Glomerular endothelial cell (primary cell): ENCODE measurements around the gene MARCHF6. TPM values are rescaled to one million over a fixed set of nuclear protein-coding genes. Genes with fewer than 3 reads are reported as not detected.

Experiments used
- DNase-seq: peaks from one replicate; pipeline ENCODE4 v3.0.0-alpha.2; 2011; ENCODE audit warnings: low read depth, low spot score; ENCODE audit errors: extremely low read depth
- total RNA-seq: library from RNA; depleted of rRNA; stranded (reverse); fragments of >200 nt; gene quantifications from 2 replicates; pipeline ENCODE4 v1.2.3, GENCODE V29; 2015

MARCHF6 gene
- total RNA-seq, 1 donor from 2014 or later: 61.3 TPM

DNA sequence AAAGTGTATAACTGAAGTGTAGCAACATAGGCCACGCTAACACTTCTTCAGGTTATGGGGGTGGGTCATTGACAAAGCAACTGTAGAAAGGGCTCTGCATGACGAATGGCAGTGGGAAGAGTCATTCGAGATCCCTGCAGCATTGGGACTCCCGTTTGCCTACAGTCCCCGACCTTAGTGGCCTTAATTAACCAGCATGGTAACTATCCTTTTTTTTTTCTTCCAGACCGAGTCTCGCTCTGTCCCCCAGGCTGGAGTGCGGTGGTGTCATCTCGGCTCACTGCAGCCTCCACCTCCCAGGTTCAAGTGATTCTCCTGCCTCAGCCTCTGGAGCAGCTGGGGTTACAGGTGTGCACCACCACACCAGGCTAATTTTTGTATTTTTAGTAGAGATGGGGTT lies 31.6 kb upstream of the MARCHF6 start:
- DNase-seq: no peak

DNA sequence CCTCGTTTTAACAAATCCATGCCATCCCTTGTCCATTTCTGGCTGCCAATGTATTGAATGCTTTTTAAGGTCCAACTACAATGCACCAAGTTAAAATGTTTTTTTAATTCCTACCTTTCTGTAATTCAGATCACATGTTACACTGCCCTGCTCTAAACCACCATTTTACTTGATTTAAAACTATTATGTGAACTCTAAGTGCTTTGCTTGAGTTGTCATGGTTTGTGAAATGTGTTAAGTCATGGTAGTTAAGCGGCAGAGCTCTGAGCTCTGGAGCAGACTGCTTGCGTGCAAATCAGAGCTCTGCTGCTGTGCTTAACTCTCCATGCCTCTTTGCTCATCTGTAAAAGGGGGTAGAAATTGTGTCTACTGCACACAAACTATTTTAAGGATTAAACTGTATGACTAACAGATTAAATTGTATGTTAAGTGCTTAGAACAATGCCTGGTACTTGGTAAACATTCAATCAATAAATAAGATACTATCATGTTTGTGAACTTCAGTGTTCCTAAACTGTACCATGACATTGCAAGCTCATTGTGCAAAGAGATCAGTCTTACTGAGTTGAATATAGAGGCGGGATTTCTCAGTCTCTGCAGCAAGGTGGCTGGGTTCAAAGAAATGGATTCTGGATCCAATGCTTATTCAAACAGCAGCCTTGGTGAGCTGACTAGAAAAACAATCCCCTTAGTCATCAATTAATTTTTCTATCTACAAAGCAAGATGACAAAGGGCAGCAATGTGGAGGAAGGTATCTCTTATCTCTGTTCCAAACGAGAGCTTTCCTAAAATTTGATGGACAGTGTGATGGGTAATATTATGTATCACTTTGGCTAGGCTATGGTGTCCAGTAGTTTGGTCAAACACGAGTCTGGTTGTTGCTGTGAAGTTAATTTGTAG lies 29.7 kb upstream of the MARCHF6 start:
- no peak for DNase-seq

DNA sequence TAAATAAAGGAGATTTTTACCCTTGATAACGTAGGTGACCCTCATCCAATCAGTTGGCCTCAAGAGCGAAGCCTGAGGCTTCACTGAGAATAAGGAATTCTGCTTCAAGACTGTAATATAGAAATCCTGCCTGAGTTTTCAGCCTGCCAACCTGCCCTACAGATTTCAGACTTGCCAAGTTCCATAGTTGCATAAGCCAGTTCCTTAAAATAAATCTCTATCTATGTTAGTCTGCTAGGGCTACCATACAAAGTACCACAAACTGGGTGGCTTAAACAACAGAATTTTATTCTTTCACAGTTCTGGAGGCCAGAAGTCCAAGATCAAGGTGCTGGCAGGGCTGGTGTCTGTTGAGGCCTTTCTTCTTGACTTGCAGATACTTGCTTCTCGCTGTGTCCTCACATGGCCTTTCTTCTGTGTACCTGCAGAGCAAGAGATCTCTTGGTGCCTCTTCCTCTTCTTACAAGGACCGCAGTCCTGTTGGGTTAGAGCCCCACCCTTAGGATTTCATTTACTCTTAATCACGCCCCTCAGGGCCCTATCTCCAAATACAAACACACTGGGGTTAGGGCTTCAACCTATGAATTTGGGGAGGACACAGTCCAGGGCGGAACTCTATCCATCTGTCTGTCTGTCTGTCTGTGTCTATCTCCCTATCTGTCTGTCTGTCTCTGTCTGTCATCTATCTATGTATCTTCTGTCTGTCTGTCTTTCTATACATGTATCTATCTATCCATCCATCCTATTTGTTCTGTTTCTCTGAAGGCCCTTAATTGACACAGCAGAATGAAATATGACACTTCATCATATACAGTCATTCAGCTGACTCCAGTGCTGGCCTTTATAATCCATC lies 28.8 kb upstream of the MARCHF6 start:
- DNase-seq: no peak

DNA sequence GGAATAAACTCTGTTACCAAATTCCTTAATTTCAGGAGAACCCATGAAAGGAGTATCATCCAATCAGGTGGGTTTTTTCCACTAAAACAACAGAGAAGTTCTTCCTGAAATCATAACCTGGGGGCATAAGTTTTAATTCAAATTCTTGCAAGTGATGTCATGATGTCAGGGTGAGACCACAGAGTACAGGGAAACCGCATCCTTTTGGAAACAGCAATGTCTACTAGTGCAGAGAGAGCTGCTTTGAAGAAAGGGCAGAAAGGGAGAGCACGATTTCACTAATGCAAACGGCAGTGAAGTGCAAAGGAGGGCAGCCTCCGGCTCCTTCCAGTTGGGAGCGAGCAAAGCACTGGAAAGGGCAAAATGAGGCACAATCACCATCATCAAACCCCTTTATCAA lies 25.2 kb upstream of the MARCHF6 start:
- DNase-seq: no peak

DNA sequence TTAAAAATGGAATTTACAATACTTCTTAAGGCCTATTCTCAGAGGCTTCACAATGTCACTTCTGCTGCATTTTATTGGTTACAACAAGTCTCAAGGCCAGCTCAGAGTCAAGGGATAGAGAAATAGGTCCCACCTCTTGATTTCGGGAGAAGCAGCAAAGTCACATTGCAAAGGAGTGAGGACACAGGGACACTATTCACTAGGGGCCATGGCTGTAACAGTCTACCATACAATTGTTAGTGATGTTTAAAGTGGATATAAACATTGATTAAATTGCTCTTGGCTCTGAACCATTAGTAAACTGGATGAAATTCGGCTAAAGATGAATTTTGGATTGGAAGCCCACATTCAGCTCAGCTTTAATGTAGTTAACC lies 24.1 kb upstream of the MARCHF6 start:
- DNase-seq: no peak

DNA sequence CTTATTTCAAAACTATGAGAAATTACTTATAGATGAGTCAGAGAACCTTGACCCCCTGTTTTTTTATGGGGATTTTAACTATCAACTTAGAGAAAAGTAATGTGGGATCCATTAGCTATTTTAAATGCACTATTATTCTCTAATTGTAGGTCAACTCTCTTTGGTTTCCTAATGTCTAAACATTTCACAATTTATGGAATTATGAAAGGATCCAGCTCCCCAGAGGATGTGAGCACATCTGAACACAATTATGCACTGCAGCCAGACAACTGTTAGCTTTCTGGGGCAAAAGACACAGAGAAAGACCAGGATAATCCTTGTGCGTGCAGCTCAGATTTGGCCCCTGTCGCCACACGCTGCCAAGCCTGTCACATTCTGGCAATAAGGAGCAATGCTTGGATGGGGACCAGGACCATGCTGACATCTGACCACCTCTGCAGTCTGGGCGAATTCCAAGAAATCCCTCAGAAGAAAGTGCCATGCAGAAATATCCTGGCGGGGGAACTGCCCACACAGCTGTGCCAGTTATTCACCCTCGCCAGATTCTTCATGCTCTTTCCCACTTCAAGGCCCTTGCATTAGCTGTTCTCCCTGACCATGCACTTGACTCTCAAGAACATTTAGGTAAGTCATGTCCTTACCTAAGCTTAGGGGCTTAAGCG lies 23.5 kb upstream of the MARCHF6 start:
- DNase-seq: no peak

DNA sequence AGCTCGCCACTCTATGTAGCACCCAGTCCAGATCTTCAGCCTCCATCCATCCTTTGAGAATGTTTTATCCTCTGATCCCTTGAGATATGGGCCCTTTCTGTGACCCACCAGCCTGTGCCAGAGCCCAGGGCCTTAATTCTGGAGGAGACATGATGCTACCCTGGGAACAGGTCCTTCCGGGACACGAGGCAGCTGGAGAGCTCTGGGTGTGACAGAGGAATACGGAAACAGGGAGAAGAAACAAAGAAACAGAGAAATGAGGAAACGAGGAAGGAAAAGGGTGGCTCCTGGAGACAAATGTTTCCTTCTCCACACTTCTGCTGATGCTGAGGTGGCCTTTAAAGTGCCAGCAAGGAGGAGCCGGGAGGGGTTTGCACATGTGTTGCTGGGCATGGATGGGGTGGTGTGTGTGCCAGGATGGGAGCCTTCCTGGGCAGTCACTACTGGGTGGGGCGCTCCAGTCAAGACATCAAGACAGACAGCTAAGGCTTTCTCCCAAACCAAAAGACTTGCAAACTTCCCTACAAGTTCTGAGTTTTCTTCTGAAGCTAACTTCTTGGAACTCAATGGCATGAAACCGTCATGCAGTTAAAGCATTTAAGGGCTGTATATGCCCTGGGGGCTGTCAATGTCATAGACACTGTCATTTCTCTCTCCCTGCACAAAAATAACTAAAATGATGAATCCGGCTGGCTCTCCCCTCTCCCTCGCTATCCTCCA lies 22.8 kb upstream of the MARCHF6 start:
- no peak for DNase-seq

DNA sequence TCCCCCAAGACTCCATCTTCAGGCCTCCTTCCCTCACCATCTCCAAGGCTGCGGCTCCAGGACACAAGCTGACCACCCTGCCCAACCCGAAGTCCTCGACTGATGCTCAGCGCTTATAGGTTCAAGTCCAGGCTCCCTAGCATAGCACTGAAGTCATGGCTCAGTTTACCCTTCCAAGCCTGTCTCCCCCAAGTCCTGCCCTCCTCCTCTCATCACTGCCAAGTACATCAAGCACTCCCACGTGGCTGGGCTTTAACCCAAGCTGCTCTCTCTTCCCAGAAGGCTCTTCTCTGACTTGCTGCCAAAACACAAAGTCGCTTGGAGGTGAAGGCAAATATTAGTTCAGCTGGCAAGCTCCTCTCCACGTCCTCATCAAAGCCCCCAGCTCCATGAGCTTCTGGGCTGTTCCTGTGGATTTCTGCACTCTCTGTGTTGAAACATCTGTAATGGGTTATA lies 22.1 kb upstream of the MARCHF6 start:
- DNase-seq: no peak

DNA sequence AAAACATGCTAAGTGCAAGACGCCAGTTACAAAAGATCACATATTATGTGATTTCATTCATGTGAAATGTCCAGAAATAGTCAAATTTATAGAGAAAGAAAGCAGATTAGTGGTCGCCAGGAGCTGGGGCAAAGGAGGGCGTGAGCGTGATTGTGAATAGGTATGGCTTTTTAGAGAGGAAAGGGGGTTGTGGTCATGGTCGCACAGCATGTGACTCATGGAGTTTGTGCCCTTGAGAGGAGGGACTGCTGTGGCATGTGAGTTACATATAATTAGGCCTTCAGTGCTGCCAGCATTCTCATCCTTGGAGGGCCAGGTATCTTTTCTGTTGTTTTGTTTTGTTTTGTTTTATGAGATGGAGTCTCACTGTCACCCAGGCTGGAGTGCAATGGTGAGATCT lies 21.2 kb upstream of the MARCHF6 start:
- no peak for DNase-seq

DNA sequence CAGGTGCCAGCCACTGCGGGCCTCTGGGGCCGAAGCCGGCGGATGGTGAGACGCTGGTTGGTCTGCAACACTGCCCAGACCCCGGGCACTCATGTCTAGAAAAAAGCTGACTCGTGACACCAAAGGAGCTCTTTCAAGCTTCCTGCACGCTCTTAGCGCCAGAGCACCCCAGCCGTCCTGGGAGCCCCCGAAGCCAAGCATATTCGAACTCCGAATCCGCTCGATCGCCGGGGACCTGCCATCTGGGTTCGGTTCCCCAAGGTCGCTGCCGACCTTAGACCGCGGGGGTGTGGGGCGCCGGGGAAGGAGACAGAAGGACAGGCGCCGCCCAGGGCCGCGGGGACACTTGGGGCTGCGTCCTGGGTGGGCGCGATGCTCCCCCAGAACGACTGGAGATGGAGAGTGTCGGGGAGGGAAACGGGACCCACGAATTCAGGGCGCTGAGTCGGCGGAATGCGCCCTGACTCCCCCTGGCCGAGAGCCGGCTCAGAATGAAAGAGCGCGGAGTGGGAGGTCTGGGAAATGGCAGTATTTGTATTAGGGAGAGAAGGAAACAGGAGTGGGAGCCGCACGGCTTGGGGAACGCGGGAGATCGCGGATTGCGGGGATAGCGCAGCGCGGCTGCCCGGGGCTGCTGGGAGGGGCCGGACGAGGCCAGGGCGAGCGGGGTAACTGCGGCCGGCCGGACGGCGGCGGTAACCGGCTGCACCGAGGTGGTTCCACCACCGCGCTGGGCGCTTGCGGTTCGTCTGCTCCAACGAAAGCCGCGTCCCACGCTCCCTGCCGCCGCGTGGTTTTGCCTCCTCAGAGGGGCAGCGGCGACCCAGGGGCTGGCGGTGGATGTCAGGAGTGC lies 20.1 kb upstream of the MARCHF6 start:
- no peak for DNase-seq

DNA sequence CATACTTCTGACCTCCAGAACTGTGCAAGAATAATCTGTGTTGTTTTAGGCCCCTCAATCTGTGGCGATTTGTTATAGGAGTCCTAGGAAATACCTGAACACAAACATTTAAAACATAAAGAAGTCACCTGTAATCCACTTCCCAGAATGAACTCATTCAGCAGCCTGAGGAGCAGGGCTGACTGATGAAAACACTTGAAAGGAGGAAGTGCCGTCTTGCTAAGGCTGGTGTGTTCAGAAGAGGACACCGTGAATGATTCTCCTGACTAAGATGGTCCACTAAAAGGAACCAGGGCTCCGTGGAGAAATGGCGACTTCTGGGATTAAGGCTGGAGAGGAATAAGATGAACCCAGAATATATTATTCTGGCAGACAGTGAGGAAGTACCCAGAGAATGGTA lies 18.7 kb upstream of the MARCHF6 start:
- no peak for DNase-seq

DNA sequence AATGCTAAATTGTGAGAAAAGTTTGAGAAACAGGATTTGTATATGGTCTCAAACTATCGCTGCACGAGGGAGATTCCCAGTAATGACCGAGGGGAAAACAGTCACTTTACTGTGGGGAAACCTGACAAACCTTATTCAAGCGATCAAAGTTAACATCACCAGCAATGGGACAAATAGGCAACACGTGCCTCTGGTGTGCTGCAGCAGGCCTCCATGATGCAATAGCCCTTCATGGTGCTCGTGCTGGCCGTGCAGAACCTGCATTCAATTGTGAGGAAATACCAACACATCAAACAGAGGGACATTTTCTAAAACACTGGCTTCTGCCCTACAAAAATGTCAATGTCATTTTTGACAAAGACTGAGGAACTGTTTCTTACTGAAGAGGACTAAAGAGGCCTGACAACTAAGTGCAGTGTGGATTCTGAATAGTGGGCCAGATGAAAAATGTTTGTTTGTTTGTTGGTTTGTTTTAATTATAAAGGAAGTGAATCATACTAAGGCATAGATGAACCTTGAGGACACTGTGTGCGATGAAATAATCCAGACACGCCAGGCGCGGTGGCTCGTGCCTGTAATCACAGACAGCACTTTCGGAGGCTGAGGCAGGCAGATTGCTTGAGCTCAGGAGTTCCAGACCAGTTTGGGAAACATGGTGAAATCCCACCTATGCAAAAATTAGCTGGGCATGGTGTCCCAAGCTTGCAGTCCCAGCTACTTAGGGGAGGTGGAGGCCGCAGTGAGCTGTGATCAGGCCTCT lies 17.6 kb upstream of the MARCHF6 start:
- DNase-seq: no peak

DNA sequence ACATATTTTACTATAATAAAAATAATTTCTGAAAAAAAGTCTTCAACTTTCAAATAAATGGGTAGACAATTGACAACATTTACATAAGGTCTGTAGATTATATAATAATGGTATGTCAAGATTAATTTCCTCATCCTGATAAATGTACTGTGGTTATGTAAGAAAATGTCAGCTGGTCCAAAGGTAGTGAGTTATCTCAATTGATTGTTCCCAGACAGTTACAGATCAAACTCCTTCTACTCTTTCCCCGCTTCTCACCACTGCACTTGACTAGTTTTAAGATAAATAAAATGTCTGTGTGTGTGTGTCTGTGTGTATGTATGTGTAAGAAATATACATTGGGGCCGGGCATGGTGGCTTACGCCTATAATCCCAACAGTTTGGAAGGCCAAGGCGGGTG lies 16.4 kb upstream of the MARCHF6 start:
- no peak for DNase-seq

DNA sequence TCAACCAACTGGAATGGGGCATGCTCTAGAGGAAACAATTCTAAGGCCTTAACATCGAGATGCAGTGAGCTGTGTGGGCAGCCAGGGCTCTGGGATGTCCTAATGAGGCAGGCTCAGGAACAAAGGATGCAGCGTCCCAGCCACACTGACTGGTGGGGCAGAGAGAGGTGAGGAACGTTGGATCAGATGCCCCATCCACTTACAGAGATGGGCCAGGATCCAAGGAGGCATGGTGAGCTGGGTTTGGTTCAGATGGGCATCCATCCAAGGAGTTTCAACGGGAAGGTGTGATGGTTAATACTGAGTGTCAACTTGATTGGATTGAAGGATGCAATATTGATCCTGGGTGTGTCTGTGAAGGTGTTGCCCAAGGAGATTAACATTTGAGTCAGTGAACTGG lies 15.5 kb upstream of the MARCHF6 start:
- no peak for DNase-seq

DNA sequence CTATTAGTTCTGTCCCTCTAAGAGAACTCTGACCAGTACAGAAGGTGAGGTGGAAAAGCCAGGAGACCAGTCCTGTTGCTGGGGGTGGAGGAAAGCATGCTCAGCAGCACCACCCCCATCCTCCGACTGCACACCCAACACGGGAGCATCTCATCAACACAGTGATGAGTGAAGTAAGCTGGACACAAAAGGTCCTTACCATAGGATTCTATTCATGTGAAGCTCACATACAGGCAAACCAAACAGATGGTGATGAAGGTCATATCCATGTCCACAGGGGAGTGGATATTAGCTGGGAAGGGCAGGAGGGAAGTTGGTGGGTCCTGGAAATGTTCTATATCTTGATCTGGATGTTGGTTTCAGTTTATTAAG lies 14.8 kb upstream of the MARCHF6 start:
- no peak for DNase-seq

DNA sequence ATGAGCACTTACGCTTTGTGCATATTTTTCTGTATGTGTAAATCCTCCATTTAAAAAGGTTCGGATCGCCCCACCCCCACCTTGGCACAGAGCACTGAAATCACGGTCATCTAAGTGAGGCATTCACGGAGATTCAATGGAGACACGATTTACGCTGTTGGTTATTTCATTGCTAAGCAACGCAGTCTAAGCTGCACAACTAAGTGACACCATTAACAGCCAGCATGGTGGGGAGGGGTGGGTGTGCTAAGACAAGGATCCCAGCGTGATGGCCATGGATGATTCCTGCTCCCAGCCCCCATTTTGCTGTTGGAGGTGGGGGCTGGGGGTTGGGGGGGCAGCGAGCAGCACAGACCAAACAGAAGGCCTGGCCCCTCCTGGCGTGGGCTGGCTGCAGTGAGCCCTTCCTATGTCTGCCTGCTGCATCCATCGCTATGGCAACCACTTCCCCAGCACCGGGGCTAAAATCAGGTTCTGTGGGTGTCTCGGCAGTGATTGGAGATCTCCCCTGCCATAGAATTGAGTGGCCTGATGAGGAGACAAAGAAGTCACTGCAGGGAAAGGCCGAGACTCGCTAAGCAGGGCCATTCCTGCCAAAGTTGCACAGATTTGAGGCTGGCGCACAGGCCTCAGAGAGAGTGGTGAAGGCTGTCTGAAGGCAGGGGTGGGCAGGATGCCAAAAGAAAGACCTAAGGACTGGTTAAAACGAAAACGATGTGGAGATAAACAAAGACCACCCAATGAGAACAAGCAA lies 14.3 kb upstream of the MARCHF6 start:
- DNase-seq: no peak

DNA sequence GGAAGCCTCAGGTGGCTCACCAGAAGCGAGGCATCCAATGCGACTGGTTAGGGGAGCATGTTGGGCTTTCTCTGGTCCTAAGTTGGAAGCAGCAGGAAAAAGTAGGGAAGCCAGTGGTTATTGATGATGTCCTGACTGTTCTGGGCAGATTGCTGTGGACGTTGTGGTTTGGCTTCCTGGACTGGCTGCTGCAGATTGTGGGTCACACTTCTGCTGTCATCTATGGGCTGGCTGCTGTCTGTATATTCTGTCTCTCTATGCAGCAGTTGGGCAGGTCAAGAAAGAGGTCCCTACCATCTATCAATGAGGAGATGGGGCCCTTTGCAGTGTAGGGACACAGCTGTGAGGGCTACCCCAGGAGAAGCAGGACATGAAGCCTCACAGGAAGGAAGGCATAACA lies 13.5 kb upstream of the MARCHF6 start:
- no peak for DNase-seq

DNA sequence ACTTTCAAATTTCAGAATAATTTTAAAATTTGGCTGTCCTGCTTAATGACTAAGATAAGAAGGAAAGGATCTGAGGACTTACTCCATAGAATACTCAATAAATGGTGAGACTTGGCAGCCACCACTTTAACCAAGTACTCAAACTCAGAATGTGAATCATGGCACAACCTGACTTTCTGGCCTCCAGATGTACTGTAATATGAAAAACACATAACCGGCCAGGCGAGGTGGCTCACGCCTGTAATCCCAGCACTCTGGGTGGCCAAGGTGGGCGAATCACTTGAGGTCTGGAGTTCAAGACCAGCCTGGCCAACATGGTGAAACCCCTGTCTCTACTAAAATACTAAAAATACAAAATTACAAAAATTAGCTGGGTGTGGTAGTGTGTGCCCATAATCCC lies 10.0 kb upstream of the MARCHF6 start:
- no peak for DNase-seq
